AG10803 (cell line): Measurements from ENCODE around the gene ITPKA.
"Not testable (repeated sequence)": the region's sequence is repeated elsewhere in the genome, so short reads cannot be mapped to it uniquely, and the experiment has no call there.

Experiments used
- DNase-seq: peaks from one replicate; pipeline ENCODE4 v3.0.0; 2010; ENCODE audit warnings: low read depth
- H3K4me3 ChIP-seq: 2 replicates; pipeline ENCODE4 v1.5.1; 2011; ENCODE audit warnings: mild to moderate bottlenecking, low read length, control low read depth
- TF ChIP-seq, protein P1 (sequence below): conservative IDR thresholded peaks from 2 replicates; pipeline ENCODE4 v1.5.1; 2011; ENCODE audit warnings: mild to moderate bottlenecking, low read length, control low read depth, inconsistent platforms

Gene ITPKA

DNA sequence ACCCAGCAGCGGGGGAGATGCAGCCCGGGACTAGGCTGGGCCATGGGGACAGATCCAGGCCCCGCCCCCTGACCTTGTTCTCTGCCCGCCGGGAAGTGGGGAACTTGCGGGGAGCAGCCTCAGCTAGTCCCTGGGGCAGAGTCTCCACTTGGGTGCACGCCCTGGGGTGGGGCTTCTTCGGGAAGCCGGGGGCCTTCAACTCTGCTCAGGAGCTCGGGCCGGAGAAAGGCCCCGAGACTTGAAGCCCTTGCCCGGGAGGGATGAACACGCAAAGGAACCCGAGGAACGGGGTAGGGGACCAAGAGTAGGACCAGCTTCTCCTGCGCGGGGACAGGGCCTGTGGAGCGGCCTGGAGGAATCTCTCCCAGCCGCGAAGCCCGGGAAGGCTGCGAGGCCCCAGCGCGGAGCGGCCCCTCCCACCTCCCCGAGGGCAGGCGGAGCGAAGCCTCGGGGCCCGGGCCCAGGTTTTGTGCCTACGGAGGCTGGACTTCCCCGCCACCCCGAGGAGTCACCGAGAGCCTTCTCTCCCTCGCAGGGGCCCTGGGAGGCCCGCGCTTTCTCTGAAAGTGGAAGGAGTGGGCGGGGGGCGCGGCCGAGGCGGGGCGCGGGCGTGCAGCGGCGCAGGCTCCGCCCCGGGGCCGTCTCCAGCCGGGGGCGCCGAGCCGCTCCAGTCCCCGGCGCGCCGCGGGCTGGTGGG lies at the start of gene ITPKA:
TSS of gene ITPKA (plus strand) at position 670 of the 697 bp plus-strand sequence. CDS start 54 bp downstream, outside the sequence.
- H3K4me3 ChIP-seq = peak within 1 kb of the TSS; percentile 61
- DNase-seq = peak; percentile 48
- TF ChIP-seq, protein P1, sequence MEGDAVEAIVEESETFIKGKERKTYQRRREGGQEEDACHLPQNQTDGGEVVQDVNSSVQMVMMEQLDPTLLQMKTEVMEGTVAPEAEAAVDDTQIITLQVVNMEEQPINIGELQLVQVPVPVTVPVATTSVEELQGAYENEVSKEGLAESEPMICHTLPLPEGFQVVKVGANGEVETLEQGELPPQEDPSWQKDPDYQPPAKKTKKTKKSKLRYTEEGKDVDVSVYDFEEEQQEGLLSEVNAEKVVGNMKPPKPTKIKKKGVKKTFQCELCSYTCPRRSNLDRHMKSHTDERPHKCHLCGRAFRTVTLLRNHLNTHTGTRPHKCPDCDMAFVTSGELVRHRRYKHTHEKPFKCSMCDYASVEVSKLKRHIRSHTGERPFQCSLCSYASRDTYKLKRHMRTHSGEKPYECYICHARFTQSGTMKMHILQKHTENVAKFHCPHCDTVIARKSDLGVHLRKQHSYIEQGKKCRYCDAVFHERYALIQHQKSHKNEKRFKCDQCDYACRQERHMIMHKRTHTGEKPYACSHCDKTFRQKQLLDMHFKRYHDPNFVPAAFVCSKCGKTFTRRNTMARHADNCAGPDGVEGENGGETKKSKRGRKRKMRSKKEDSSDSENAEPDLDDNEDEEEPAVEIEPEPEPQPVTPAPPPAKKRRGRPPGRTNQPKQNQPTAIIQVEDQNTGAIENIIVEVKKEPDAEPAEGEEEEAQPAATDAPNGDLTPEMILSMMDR = no peak

- no peak for DNase-seq
- TF ChIP-seq, protein P1 = no peak
- H3K4me3 ChIP-seq = no peak overlapping the region
These were observed 48.3 kb upstream of the ITPKA start for GRCh38 chr15:41445399-41445798.

DNA sequence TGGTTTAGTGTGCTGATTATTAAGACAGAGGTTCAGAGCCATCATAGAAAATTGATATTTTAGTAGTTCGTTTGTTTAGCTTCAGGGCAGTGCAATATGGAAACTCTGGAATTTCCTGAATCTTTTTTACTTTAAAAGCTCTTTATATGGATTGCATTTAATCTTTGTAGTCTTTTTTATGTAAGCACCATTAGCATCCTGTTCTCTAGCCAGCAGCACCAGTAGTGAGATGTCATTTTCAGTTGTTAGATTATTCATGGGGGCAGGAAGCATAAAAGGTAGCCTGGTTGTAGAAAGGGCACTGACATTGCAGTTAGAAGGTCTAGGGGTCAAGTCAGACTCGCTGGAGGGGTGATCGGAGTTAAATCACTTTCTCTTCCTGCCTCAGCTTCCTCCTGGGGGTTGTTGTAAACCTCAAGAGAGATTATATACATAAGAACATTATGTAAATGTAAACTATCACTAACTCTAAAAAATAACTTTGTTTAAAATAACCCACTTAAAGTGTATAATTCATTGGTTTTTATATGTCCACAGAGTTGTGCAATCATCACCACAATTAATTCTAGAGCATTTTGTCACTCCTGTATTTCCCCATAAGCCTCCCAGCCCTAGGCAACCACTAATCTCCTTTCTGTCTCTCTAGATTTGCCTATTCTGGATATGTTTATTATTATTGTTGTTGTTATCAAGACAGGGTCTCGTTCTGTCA lies 31.4 kb upstream of the ITPKA start:
- H3K4me3 ChIP-seq = no peak overlapping the region
- TF ChIP-seq, protein P1 = no peak
- peak; percentile 27 for DNase-seq

DNA sequence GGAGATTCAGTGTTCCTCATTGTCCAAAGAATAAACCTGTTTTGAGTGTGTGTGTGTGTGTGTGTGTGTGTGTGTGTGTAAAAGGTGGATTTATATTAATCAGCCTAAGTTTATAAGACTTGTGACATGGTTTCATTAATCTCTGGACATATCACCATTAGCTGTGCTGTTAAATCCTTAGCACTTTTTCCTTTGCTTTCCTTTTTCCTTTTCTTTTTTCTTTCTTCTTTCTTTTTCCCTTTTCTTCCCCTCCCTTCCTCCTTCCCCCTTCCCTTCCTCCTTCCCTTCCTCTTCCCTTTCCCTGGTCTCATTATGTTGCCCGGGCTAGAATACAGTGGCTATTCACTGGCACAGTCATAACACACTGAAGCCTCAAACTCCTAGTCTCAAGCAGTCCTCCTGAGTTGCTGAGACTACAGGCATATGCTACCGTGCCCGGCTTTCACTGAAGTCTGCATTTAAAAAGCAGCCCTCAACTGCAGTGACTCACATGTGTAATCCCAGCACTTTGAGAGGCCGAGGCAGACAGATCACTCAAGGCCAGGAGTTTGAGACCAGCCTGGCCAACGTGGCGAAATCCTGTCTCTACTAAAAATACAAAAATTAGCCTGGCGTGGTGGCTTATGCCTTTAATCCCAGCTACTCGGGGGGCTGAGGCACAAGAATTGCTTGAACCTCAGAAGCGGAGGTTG lies 28.6 kb upstream of the ITPKA start:
- no peak for DNase-seq
- TF ChIP-seq, protein P1 = no peak
- H3K4me3 ChIP-seq = no peak overlapping the region

DNA sequence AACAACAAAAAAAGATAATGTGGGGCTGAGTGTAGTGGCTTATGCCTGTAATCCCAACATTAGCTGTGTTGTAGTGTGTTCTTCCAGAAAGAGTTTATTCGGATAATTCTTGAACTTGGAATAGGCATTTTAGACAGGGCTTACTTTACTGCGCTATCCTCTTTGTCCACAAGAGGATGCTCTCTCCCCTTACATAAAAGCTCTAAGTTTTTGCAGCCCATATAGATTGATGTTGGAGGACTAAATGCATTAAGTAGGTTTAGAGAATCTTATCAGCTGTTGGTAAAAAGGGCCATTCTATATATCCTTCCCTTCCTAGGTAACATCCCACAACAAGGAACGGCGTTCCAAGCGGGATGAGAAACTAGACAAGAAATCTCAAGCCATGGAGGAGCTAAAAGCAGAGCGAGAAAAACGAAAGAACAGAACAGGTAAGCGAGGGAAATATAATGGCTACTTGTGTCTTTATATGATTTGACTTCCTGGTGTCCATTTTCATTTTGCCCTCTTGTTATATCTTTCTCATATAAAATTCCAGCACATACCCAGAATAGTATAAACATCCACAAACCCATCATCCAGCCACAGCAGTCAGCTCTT lies 27.8 kb upstream of the ITPKA start:
- H3K4me3 ChIP-seq = no peak overlapping the region
- DNase-seq = peak; percentile 58
- TF ChIP-seq, protein P1 = peak; percentile 99

- TF ChIP-seq, protein P1 = no peak
- no peak overlapping the region for H3K4me3 ChIP-seq
- no peak for DNase-seq
These were observed 27.0 kb upstream of the ITPKA start for GRCh38 chr15:41466711-41467110.

DNA sequence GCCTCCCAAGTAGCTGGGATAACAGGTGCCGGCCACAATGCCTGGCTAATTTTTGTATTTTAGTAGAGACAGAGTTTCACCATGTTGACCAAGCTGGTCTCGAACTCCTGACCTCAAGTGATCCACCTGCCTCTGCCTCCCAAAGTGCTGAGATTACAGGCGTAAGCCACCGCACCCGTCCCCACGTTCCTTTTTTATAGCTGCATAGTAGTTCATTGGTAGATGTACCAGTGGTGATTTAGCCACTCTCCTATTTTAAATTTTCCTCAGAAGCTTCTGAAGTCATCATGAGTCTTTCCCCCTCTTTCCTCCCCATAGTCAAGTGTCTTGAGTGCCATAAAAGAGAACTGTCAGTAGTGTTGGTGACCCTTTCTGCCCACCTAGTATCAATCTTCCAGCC lies 24.0 kb upstream of the ITPKA start:
- DNase-seq, H3K4me3 ChIP-seq: not testable (repeated sequence)
